Right hindlimb (tissue), 1 donor: ENCODE data around the gene SRPK3.
"Not testable (repeated sequence)": the region's sequence is repeated elsewhere in the genome, so short reads cannot be mapped to it uniquely, and the experiment has no call there.

Experiments
- DNase-seq: peaks from one replicate; pipeline ENCODE4 v3.0.0-alpha.2; 2018

The SRPK3 gene, protein sequence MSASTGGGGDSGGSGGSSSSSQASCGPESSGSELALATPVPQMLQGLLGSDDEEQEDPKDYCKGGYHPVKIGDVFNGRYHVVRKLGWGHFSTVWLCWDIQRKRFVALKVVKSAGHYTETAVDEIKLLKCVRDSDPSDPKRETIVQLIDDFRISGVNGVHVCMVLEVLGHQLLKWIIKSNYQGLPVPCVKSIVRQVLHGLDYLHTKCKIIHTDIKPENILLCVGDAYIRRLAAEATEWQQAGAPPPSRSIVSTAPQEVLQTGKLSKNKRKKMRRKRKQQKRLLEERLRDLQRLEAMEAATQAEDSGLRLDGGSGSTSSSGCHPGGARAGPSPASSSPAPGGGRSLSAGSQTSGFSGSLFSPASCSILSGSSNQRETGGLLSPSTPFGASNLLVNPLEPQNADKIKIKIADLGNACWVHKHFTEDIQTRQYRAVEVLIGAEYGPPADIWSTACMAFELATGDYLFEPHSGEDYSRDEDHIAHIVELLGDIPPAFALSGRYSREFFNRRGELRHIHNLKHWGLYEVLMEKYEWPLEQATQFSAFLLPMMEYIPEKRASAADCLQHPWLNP

DNA sequence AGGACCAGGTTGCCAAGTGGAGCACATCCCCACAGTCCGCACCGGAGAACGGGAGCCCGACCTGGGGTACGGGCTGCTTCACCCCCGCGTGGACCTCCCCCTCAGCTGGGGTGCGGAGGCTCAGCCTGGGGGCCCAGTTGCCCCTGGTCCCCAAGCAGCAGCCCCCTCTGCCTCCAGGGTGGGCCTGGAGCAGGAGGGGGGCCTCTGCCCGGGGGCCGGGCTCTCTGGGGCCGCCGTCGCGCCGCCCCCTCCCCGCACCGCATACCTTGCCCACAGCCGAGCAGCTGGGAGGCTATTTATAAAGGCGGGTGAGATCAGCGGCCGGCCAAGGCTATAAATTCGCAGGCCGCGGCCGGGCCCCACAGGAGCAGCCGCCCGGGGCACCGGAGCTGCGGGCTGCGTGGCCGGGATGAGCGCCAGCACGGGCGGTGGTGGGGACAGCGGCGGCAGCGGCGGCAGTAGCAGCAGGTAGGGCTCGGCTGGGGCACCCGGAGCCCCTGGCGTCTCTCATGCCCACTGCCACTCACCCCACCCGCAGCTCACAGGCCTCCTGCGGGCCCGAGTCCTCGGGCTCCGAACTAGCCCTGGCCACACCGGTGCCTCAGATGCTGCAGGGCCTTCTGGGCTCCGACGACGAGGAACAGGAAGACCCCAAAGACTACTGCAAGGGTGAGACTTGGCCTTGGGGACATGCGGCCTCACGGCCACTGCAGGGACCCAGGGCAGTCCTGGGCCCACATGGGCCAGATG is at the start of gene SRPK3:
SRPK3 (plus strand) TSS at position 364 of the 750 bp plus-strand sequence; CDS start at position 410, 46 bp downstream.
- peak; percentile 67 for DNase-seq

DNA sequence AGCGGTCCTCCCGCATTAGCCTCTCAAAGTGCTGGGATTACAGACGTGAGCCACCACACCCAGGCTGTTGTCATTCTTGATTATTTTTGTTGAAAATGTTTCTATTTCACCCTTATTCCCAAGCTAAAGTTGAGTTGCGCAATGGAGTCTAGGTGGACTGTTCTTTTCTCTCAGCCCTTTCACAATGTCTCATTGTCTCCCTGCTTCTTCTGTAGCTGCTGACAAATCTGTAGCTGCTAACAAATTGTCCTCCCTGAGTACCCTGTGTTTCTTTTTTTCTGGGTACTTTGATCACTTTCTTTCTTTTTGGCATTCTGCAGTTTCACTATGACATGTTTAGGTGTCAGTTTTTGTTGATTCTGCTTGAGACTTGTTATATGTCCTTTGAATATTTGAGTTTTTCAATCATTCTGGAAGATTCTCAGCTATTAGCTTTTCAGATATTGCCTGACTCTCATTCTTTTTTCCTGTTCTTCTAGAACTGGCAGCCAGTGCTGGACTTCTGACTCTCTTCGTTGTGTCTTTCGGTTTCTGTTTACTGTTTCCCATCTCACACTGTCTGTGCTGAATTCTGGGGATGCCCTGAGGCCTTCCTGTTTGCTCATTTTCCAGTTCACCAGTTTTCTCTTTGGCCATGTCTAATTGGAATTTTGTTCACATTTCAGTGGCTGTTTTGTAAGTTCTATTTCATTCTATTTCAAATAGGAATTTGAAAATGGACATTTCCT is 49.6 kb upstream of the SRPK3 start:
- DNase-seq: no peak

DNA sequence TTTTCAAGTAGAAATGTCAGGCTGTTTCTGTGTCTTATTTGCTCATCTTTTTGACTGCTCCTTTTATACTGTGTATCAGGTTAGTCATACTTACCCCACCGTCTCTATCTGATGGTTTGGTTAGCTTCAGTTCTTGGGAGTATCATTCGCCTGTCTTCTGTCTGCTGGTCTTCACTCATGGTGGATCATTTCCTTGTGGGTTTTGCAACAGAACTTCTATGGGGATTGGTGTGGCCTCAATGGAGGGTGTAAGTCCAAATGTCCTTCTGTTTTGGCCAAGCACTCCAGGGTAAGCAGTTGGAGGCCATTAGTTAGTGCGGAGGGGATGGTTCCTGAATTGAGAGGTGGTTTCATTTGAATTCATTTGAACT is 49.0 kb upstream of the SRPK3 start:
- DNase-seq: no peak

DNA sequence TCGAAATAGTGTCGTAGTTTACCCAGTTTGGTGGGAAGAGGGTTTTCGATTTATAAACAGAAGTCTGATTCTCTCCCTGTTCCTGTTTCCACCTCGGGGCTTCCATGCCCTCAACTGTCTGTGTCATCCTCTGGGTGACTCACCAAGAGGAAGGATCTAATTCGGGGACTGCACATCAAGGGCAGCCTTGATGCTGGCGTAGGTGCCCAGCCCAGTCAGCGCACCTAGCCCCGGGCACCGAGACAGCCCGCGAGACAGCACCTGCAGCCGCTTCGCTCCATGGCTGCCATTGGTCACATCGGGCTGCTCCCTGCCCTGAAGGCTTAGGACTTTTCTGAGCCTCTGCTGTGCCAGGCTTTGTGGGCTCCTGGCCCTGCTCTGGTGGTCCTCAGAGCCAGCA is 48.4 kb upstream of the SRPK3 start:
- DNase-seq: no peak

- no peak for DNase-seq
These were observed 47.1 kb upstream of the SRPK3 start for GRCh38 chrX:153733651-153734240.

DNA sequence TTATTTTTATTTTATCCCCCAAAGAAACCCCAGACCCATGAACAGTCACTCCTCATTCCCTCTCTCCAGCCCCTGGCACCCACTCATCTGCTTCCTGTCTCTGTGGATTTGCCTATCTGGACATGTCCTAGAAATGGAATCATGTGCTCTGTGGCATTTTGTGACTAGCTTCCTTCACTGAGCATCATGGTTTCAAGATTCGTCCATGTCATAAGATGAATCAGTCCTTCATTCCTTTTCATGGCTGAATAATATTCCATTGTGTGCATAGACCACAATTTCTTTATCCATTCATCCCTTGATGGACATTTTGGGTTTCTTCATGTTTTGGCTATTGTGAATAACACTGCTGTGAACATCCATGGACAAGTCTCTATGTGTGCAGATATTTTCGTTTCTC is 46.0 kb upstream of the SRPK3 start:
- DNase-seq: no peak

- DNase-seq: no peak
These were observed 45.6 kb upstream of the SRPK3 start for GRCh38 chrX:153735274-153735673.

DNA sequence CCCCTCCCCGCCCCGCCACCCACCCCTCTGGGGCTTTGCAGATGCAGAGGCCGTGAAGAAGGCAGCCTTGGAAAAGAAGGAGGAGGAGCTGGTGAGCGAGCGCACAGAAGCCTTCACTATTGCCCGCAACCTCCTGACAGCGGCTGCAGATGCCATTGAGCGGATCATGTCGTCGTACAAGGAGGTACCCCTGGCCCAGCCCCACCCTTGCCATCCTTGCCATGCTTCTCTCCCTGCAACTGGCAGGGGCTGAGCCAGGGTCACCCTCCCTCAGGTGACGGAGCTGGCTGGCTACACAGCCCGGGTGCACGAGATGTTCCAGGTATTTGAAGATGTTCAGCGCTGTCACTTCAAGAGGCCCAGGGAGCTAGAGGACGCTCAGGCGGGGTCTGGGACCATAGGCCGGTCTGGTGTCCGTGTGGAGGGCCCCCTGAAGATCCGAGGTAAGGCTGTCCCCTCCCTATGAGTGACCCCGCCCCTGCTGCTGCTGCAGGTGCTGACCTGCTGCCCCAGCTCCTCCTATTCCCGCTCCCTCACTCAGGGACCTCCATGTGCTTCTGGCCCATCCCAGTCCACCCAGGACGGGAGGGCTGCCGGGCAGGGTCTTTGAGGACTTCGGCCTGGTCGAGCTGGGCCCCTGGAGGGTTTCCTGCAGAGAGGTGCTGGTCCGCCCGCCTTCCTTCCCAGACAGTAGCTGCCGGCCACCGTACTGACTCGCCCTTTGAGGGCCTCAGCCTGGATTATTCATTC is 44.6 kb upstream of the SRPK3 start:
- no peak for DNase-seq

- no peak for DNase-seq
These were observed 43.9 kb upstream of the SRPK3 start for GRCh38 chrX:153736871-153737441.

DNA sequence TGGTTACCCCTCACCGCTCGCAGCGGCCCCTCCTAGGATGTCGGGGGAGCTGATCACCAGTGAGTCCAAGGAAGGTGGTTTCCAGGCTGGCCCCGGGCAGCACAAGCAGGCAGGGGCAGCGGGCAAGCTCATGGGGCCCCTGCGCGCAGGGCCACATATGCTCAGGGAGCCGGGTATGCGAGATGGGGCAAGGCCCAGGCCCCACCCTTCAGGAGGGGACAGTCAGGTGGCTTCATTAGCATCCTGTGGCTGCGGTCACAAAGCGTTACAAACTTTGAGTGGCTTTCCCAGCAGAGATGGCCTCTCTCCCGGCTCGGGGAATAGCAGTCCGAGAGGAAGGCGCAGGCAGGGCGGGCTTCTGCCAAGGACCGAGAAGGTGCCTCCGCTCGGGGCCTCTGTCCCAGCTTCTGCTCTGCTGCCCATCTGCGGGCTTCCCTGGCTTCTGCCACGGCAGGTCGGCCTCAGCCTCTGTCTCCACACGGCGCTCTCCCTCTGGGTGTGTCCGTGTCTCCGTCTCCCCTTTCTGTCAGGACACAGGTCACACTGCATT is 42.7 kb upstream of the SRPK3 start:
- no peak for DNase-seq

GRCh38 chrX:153739754-153740486 is 40.9 kb upstream of the SRPK3 start:
- no peak for DNase-seq

- no peak for DNase-seq
These were observed 40.1 kb upstream of the SRPK3 start for GRCh38 chrX:153740631-153741222.

DNA sequence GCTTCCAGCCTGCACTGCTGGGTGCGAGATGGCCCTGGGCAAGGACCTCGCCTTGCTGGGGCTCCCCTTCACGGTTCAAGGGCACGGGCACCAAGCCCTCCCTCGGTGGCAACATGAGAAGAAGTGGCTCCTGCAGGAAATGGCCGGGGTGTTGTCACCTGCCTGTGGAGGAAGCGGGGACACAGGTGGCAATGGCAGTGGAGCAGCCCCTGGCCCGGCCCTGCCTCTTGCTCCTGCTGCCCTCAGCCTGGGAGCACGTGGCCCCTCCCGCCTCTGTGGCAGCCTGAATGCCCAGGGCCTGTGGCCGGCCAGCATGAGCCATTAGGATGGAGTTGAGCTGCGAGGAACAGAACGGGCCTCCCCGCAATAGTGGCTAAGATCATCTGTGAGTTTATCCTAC is 39.4 kb upstream of the SRPK3 start:
- DNase-seq: no peak

GRCh38 chrX:153742111-153742510 is 38.7 kb upstream of the SRPK3 start:
- DNase-seq: not testable (repeated sequence)

DNA sequence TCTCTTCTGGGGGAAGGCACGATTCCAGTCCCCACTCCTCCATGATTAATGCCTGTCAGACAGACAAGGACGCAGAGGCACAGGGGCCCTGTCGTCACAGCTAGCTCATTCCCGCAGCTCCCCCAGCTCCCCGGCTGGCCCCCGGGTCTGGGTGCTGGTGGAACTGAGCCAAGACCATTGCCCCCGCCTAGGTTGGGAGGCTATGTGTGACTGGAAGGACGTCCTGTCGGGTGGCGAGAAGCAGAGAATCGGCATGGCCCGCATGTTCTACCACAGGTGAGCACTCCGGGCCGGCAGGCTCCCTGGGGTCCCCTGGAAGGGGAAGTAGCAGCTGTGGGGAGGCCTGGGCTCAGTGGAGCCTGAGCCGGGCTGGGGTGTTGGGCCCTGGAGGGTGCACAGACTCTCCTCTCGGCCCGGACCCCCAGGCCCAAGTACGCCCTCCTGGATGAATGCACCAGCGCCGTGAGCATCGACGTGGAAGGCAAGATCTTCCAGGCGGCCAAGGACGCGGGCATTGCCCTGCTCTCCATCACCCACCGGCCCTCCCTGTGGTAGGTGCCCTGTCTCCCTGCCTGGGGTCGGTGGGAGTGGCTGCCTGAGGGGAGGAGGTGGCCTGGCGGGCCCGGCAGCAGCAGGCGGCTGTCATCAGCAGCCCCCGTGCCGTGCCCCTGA is 37.9 kb upstream of the SRPK3 start:
- DNase-seq: not testable (repeated sequence)

DNA sequence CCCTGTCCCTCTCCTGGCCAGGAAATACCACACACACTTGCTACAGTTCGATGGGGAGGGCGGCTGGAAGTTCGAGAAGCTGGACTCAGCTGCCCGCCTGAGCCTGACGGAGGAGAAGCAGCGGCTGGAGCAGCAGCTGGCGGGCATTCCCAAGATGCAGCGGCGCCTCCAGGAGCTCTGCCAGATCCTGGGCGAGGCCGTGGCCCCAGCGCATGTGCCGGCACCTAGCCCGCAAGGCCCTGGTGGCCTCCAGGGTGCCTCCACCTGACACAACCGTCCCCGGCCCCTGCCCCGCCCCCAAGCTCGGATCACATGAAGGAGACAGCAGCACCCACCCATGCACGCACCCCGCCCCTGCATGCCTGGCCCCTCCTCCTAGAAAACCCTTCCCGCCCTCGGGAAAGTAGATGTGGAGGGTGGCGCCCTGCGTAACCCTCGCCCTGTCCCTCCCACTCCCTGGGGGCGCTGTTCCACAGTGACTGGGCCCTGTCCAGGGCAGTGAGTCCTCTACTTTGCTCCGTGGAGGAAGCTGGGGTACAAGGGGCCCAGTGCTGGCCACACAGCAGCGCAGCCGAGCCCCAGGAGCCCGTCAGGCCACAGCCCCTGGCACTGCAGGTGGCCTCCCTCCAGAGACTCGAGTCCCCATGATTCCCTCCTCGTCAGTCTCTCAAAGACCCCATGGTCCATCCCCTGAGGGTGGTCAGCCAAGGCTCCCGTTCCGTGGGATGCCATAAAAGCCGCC is 37.2 kb upstream of the SRPK3 start:
- DNase-seq: peak; percentile 53

DNA sequence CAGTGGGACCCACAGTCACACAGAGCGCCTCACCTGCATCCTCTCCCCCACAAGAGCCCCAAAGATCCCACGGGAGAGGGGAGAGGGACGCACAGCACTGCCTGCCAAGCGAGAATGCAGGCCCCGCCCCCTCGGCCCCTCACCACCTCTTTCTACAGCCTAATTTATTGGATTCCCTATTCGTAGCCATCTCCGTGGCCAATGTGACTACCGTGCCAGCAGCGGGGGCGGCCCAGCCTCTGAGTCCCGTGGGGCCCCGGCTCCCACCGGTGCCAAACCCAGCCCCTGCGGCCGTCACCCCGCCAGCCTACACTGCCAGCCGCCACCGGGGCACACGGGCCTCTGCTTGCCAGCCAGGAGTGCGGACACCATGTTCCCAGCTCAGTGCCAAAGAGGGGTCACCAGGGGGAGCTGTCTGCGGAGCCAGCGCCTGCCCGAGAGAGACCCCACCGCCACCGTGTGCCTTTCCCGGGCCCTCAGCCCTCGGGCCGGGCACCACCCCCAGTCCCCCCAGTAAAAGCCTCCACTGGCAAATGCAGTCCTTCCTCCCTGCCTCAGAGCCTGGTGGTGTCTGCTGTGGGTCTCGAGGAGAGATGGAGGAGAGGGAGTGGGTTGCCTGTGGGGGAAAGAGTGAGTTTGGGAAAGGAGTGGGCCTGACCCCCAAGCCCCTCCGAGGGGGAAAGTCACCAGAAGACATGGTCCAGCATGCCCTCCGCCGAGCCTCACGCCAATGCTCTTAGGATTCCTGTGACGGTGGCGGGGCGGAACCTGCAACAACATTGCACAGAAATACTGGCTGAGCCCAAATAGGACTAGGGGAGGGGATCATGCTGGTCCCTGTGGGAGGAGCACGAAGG is 36.4 kb upstream of the SRPK3 start:
- no peak for DNase-seq

GRCh38 chrX:153745067-153745433 is 35.8 kb upstream of the SRPK3 start:
- DNase-seq: not testable (repeated sequence)
